GM21367 (cell line): ENCODE measurements around the gene AGAP1.

Experiments
- ATAC-seq: cut with Tn5 transposase; IDR thresholded peaks from one replicate; pipeline ENCODE4 v1.9.1; 2021; ENCODE audit not compliant: unreplicated experiment

Gene AGAP1

DNA sequence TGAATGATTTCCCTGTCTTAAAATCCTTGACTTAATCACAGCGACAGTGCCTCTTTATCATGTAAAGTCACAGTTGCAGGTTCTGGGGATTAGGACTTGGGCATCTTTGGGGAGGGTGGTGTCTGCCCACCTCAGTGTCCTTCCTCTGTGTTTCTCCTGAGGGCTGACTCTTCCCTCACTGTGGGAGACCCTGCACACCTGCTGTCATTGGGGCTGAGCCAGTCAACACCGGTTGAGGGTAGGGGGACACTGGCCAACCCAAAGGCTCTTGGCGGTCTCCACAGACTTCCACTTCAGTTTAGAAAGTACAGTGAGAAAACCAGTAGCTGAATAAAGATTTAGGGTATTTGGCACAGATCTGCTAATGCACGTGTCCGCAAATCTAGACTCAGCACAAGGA lies 36.9 kb downstream of the AGAP1 start:
- no peak for ATAC-seq

DNA sequence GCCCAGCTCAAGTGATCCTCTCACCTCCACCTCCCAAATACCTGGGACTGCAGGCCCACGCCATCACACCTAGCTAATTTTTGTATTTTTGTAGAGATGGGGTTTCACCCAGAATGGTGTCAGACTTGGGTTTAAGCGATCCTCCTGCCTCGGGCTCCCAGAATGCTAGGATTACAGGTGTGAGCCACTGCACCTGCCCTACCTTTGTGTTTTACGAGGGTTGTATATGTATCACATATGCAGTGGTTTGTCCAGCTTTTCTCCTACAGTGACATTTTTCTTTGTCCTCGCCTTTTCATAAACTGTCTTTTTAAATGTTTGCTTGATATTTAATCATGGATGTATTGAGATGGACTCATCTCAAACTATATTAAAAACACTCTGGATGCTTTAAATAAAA lies 38.5 kb downstream of the AGAP1 start:
- ATAC-seq: no peak

DNA sequence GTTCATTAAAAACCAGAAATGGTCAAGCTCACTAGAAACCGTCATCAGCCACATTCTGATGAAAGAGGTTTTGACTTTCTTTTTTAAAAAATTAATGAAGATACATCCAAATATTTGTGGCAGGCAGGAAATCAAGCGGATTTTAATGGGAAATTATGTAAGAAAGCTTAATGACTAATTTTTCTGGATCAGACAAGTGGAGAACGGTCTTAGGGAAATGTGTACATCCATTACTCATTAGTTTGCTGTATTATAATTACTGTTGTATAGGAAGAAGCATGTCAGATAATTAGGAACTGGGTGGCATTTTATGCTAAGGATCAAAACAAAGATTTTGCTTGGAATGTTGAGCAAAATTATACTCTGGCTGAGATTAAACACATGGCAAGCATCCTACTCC lies 39.4 kb downstream of the AGAP1 start:
- ATAC-seq: no peak

DNA sequence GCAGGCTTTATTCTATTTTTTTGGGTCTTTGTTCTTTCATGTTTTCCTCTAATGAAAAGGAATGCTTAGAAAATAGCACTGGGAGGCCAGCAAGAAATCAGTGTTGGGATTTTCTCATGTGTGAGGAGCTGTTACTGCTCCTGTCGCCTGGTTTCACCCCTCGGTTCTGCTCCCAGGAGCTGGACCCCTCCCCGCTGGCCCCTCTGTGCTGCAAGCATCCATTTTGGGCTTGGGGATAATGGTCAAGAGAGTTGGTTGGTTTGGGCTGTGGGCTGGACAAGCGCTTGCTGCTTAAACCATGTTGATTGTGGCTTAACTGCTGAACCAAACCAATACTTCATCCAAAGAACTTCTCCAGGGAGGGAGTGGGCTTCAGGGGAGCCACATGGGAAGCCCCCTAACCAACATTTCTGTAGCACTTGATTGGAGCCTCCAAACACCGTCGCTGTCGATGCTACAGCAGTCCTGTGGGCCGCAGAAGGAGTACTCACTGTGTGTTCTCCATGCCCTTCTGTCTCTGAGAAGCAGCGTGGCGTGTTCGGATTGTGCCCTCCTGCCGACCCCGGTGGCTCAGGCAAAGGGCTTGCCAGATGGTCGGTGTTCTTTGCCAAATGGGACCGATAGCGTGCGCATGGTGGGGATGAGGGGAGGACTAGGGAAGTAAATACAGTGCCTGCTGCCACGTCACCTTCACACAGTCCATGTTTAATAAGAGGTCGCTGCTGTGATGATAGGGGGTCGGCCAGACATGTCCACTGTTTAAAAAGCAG lies 40.0 kb downstream of the AGAP1 start:
- no peak for ATAC-seq

- no peak for ATAC-seq
Measured at GRCh38 chr2:235534678-235535422, 41.0 kb downstream of the AGAP1 start.

GRCh38 chr2:235535423-235536130 lies 41.7 kb downstream of the AGAP1 start:
- no peak for ATAC-seq

GRCh38 chr2:235536711-235537110 lies 42.9 kb downstream of the AGAP1 start:
- no peak for ATAC-seq

DNA sequence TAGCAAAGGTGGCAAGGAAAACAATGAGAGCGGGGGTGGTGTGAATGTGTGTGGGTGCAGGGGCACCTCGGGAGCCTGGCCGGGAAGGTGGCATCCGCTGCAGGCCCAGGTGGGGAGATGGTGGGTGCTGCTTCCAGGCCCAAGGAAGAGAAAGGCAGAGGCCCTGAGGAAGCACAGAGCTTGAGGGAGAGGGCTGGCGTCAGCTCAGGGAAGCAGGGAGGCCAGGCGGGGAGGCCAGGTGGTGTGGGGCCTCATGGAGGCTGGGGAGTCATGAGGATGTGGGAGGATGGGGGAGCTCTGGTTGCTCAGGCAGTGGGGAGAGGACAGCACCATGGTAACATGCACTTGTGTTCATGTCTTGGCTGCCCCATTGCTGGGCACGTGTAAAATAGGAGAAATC lies 43.3 kb downstream of the AGAP1 start:
- ATAC-seq: no peak

DNA sequence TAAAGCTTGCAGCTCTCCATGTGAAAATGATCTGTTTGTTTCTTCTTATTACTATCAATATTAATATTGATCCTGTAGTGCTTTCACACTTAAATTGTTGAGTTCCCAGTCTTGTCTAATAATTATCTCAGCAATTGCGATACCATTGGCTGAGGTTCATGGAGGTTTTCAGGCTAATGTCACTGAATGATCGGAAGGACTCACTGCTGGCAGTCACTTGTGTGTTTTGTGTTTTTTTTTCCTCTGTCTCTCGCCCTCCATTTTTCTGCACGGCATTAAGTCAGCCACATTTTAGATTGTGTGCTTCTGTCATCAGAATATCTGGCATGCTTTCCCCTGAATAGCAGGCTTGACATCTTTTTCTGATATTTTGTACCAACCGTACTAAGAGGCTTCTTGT lies 43.7 kb downstream of the AGAP1 start:
- no peak for ATAC-seq

GRCh38 chr2:235538144-235538639 lies 44.3 kb downstream of the AGAP1 start:
- ATAC-seq: no peak

DNA sequence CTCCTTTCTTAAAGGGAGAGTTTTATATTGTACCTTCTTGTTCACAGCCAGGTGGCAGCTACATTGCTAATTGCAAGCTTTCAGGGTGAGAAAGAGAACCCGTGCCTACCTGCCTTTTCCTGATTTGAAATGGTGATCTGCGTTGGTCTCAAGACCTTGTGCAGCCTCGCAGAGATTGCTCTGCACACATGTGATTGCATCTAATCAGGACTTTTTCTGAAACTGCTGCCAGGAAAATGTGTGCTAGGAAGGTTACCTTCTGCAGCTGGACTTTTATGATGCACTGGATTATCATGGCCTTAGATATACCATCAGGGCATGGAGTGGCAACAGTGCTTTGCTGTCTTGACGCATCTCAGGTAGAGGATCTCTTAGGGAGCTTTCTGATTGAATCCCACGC lies 45.1 kb downstream of the AGAP1 start:
- no peak for ATAC-seq

DNA sequence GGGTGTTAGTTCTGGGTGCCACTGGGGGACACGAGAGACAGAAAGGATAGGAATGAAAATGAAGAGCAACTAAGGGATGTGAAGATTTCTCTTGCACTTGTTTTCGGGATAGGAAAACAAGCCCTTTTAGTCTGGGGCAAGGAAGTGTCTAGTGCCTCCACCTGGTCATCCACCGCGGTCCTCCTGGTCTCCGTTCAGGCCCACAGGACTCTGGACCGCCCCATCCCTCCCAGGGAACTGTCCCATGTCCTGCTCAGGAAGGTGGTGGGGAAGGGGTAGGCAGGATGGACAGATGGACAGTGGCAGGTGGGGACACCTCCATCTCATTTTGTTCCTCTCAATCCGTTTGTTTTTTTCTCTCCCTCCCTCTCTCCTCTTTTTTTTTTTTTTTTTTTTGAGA lies 45.9 kb downstream of the AGAP1 start:
- no peak for ATAC-seq

DNA sequence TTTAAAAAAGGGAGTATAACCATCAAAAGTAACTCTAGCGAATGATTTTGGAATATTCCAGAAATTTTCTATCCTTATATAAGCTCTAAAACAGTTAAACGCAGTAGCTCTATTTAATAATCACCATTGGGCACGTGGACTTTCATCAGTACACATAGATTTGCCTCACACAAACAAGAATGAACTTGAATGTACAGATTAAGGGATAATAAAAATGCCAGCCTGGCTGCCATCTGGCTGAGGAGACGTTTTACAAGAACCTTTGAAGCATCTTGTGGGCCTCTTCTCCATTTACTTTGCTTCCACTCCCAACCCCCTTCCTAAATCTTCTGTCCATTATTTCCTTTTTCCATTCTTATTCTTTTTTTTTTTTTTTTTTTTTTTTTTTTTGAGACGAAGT lies 47.2 kb downstream of the AGAP1 start:
- no peak for ATAC-seq

- no peak for ATAC-seq
Measured at GRCh38 chr2:235541838-235542549, 48.2 kb downstream of the AGAP1 start.

GRCh38 chr2:235542733-235543127 lies 48.9 kb downstream of the AGAP1 start:
- ATAC-seq: no peak

DNA sequence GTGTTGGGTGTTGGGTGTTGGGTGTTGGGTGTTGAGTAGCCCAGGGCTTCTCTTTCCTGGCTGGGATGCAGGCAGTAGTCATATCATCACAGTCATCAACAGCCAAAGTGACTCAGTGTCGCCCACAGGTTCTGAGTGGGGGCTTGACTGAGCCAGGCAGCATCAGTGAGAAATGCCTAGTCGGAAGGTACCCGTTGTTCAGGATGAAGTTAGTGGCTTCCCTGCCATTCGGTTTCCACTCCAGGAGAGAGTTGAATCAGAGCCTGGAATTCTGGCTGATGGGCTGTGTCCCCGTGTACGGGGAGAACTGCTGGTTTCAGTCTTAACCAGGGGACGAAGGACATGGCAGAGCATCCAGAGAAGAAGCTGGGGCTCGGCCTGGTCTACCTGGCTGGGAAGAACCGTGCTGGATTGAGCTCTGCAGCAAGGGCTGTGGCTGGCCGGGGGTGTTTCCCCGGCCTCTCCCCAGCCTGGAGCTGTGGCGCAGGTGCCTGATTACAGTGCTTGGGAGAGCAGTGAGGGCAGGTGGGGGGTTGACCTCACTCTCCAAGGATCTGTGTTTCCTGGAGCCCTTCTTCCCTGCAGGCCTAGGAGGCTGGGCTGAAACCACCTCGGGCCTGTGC lies 49.4 kb downstream of the AGAP1 start:
- ATAC-seq: no peak

DNA sequence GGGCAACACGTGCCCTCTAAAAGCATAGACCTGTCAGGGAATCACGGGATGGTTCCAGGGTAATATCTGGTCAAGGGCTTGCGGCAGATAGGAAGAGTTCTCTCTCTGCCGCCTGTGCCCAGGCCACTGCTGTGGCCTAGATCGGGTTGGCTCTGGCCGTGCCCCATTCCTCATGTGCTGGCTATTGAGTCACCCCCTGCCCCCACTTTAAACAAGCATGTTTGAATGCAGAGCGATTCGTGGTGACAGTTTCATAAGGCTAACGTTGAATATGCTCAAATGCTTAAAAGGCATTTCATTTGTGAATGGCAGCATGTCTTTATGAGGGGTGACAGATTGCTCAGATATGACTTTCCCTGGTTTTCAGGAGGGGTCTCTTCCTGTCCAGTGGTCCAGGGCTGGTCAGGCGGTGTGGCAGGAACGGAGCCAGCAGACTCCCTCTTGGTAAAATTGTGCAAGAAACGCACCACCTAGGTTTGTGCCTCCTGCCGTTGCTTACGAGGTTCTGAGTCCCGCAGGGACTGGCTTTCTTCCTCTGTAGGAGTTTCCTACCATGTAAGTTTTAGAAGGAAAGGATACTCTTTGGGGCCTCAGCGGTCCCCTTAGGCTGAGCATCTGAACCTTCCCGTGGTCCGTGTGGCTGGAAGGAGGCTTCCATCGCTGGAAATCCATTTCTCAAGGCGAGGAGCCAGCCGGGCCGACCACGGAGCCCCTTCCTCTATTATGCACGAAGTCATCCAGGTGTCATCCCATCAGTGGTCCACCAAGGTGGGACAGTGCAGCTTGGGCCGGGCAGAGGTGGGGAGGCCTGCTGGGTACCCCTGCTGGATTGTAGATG lies 50.2 kb downstream of the AGAP1 start:
- ATAC-seq: no peak

GRCh38 chr2:235544689-235544969 lies 50.8 kb downstream of the AGAP1 start:
- ATAC-seq: no peak

DNA sequence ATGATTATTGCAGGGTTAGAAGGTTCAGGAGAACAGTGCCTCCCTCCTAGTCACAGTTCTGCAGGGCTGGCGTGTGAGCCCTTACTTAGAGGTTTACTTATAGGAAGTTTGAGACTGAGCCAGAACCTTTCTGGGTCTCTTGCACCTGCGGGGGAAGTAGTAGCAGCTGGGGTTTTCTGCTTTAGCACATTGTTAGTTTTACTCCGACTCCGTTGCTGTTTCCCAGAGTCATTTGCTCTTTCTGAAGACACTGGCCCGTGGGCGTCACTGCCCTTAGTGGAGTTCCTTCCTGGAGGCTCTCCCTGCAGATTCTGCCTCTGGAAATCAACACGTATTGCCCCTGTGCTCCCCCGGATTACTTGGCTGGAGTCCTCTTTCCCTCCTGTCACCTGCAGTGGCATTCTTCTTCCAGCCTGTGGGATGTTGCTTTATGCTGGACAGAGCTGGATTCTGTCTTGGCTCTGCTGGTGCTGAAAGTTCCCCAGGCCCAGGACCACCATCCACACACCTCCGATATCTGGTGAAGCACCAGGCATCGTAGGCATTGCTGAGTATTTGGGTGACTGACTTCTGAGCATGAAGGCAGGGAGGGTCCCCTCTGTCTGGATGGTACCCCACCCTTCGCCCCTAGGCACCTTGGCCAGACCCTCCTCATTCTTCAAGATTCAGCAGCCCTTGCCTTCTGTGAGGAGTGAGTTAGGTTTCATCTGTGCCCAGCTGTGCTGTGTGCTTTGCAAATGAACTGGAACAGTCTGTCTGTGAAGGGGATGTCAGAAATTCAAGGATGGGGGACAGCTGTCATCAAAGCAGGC lies 51.7 kb downstream of the AGAP1 start:
- no peak for ATAC-seq
